CD4-positive, alpha-beta T cell (primary cell): Measurements from ENCODE around the gene FMNL1. TPM values are rescaled to one million over a fixed set of nuclear protein-coding genes. Genes with fewer than 3 reads are reported as not detected.

Experiments
- ATAC-seq: fragments of 200-7000 bp; cut with Tn5 transposase; one replicate; pipeline ENCODE4 v1.10.0; 2022; ENCODE audit warnings: mild to moderate bottlenecking; ENCODE audit not compliant: poor library complexity
- CTCF ChIA-PET: fragments of 350-600 bp; sonication (Branson Sonifier 250); formaldehyde crosslinking; loops from one replicate; lab custom pipeline; 2021; ENCODE audit warnings: antibody characterized with exemption, inconsistent platforms; lab: Charles Lee
- POLR2A ChIA-PET: fragments of 350-600 bp; sonication (Branson Sonifier 250); formaldehyde crosslinking; loops from one replicate; lab custom pipeline; 2021; ENCODE audit warnings: antibody characterized with exemption, inconsistent platforms; lab: Charles Lee
- DNase-seq, 14 experiments: peaks; one replicate each; pipeline ENCODE4 v3.0.0-alpha.2; 2013 to 2020; ENCODE audit warnings: mixed read lengths in 2 of 14
- H3K27ac ChIP-seq, 2 donors: one replicate each; pipeline versions ENCODE4 v1.5.1 to v1.7.0; 2013; ENCODE audit warnings: low read length in 2 of 2, low read depth in 1 of 2, mild to moderate bottlenecking in 1 of 2
- H3K27me3 ChIP-seq, 2 experiments: 1 replicate in 1 of 2; 2 replicates in 1 of 2; pipeline versions ENCODE4 v1.6.1 to v1.7.0; 2013; ENCODE audit warnings: low read length in 2 of 2, control low read depth in 1 of 2, mild to moderate bottlenecking in 1 of 2, moderate library complexity in 1 of 2; ENCODE audit not compliant: insufficient read depth in 2 of 2, control insufficient read depth in 1 of 2
- H3K36me3 ChIP-seq: one replicate; pipeline ENCODE4 v1.6.1; 2013; ENCODE audit warnings: low read length, control low read depth; ENCODE audit not compliant: insufficient read depth
- H3K4me1 ChIP-seq: one replicate; pipeline ENCODE4 v1.6.1; 2013; ENCODE audit warnings: low read length, control low read depth; ENCODE audit not compliant: insufficient read depth
- H3K4me3 ChIP-seq: one replicate; pipeline ENCODE4 v1.5.1; 2013; ENCODE audit warnings: mild to moderate bottlenecking, low read length, moderate library complexity
- H3K9me3 ChIP-seq, 2 experiments: 1 replicate in 1 of 2; 2 replicates in 1 of 2; pipeline versions ENCODE4 v1.6.1 to v1.7.0; 2013; ENCODE audit warnings: low read length in 2 of 2, mild to moderate bottlenecking in 2 of 2, control low read depth in 1 of 2, moderate library complexity in 1 of 2; ENCODE audit not compliant: control insufficient read depth in 1 of 2, insufficient read depth in 1 of 2
- H3K27ac Mint-ChIP-seq: one replicate; pipeline ENCODE4 v1.8.0; 2020; ENCODE audit warnings: mixed read lengths
- H3K27me3 Mint-ChIP-seq: one replicate; pipeline ENCODE4 v1.8.0; 2021; ENCODE audit warnings: mixed read lengths
- H3K36me3 Mint-ChIP-seq: one replicate; pipeline ENCODE4 v1.8.0; 2021; ENCODE audit warnings: low read depth, mixed read lengths
- H3K4me1 Mint-ChIP-seq: one replicate; pipeline ENCODE4 v1.8.0; 2021; ENCODE audit warnings: low read depth, mixed read lengths
- H3K4me3 Mint-ChIP-seq: one replicate; pipeline ENCODE4 v1.8.0; 2020; ENCODE audit warnings: mild to moderate bottlenecking, mixed read lengths
- H3K9me3 Mint-ChIP-seq: one replicate; pipeline ENCODE4 v1.8.0; 2020; ENCODE audit warnings: mixed read lengths
- CTCF ChIP-seq: fragments of 200-600 bp; IDR thresholded peaks from one replicate; pipeline ENCODE4 v1.8.0; 2022; ENCODE audit warnings: antibody characterized with exemption, mild to moderate bottlenecking
- intact Hi-C, 2 experiments: fragments of 100-400 bp; cut with DNase I in 1 of 2; cut with micrococcal nuclease in 1 of 2; formaldehyde crosslinking; loops; one replicate each; pipeline versions ENCODE4 v1.15.1 to v1.9.0; 2023 to 2025; cut with DNase I, micrococcal nuclease
- total RNA-seq, 174 experiments: library from RNA in 2 of 174; stranded (reverse) in 2 of 174; gene quantifications; one replicate each; pipeline ENCODE4 v1.2.3 and lab custom pipeline; 2021 to 2026

Gene FMNL1
- total RNA-seq, 2 experiments from 2014 or later = 378 to 387 TPM

DNA sequence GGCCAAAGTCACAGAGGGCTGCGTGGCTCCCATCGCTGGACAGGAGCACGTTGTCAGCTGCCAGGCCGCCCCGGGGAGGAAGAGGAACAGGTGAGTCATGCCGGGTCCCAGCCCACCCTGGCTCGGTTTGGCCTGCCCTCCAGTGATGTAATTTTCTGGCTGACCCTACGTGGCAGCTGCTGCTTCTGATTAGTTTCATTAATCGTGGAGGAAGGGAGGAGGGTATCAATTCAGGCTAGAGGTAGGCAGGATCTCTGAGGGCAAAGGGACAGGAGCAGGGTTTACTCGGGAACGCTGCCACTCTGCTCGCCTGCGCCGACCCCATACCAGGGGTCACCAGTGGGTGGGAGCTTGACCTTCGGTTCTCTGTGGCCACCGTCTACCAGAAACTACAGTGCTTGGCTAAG is 51.9 kb downstream of the FMNL1 start:
- no peak overlapping the region for H3K4me3 Mint-ChIP-seq
- CTCF ChIA-PET = no interaction called here
- ATAC-seq = no peak
- H3K9me3 Mint-ChIP-seq = no peaks in the 10 kb centered on the region
- Histone ChIP-seq H3K4me1 (peaks cover 12% of the 10 kb centered on the region), H3K27me3 (no peaks in the 10 kb centered on the region), H3K9me3 (no peaks in the 10 kb centered on the region), H3K36me3 (peaks cover 66% of the 10 kb centered on the region), H3K27ac (no peak overlapping the region), H3K4me3 (no peak overlapping the region)
- no peak for DNase-seq
- H3K27ac Mint-ChIP-seq = no peak overlapping the region
- TF ChIP-seq CTCF = no peak
- peaks cover 62% of the 10 kb centered on the region for H3K36me3 Mint-ChIP-seq
- intact Hi-C loops = no loop called here
- peaks cover 12% of the 10 kb centered on the region for H3K4me1 Mint-ChIP-seq
- H3K27me3 Mint-ChIP-seq = no peaks in the 10 kb centered on the region
- POLR2A ChIA-PET = interaction anchor here (1.5 kb wide), 1 partner anchor 43 kb away, joined by 4 read pairs; no protein-coding TSS in a partner anchor

DNA sequence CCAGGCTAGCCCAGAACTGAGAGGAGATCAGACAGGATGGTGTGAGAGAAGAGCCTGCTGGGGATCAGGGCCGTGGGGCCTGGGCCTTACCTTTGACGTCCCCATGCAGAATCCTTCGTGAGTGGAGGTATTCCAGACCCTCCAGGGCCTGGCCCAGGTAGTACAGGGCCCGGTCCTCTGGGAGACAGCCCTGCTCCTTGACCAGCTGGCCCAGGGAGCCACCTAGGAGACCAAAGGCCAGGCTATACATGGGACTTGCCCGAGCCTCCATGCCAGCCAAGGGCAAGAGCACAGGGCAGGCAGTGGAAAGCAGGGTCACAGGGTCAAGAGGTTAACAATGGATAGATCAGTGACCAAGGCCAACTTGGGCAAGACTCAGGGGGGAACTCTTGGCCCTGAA is 52.3 kb downstream of the FMNL1 start:
- Mint-ChIP-seq H3K27ac (no peak overlapping the region), H3K4me3 (no peak overlapping the region), H3K27me3 (no peaks in the 10 kb centered on the region), H3K4me1 (peaks cover 12% of the 10 kb centered on the region), H3K9me3 (no peaks in the 10 kb centered on the region), H3K36me3 (peaks cover 57% of the 10 kb centered on the region)
- H3K4me1 ChIP-seq = peaks cover 12% of the 10 kb centered on the region
- CTCF ChIA-PET = no interaction called here
- H3K9me3 ChIP-seq = no peaks in the 10 kb centered on the region
- intact Hi-C loops = no loop called here
- no peak overlapping the region for H3K27ac ChIP-seq
- no peak overlapping the region for H3K4me3 ChIP-seq
- H3K27me3 ChIP-seq = no peaks in the 10 kb centered on the region
- ATAC-seq (no peak), DNase-seq (no peak)
- no peak for TF ChIP-seq CTCF
- H3K36me3 ChIP-seq = peaks cover 61% of the 10 kb centered on the region
- POLR2A ChIA-PET = interaction anchor here (0.6 to 1.5 kb wide), 2 partner anchors 42 to 54 kb away, joined by 3 to 4 read pairs; no protein-coding TSS in a partner anchor

- H3K36me3 ChIP-seq = peaks cover 46% of the 10 kb centered on the region
- H3K27ac Mint-ChIP-seq = no peak overlapping the region
- POLR2A ChIA-PET = interaction anchor here (0.9 to 2.7 kb wide), 4 partner anchors 28 to 772 kb away, joined by 3 to 45 read pairs (median 11); partner anchors contain the start of gene MAP3K14
Observed at GRCh38 chr17:45276031-45276430, 54.3 kb downstream of the FMNL1 start.

More at GRCh38 chr17:45276031-45276430, 54.3 kb downstream of the FMNL1 start:
- Histone ChIP-seq H3K4me3 (no peak overlapping the region), H3K27me3 (no peaks in the 10 kb centered on the region), H3K27ac (no peak overlapping the region), H3K9me3 (no peaks in the 10 kb centered on the region), H3K4me1 (peaks cover 7% of the 10 kb centered on the region)
- intact Hi-C loops = loop anchor here in 1 of 2 experiments (2.0 kb wide), 2 partner anchors 41 to 57 kb away; partner anchors contain the start of gene MAP3K14
- ATAC-seq (no peak), DNase-seq (no peak)
- H3K9me3 Mint-ChIP-seq = no peaks in the 10 kb centered on the region
- H3K4me1 Mint-ChIP-seq = peaks cover 12% of the 10 kb centered on the region
- no peak for TF ChIP-seq CTCF
- H3K27me3 Mint-ChIP-seq = no peaks in the 10 kb centered on the region
- CTCF ChIA-PET = interaction anchor here (1.6 to 5.1 kb wide), 7 partner anchors 41 to 141 kb away, joined by 4 to 83 read pairs (median 11); partner anchors contain the start of genes ACBD4 and MAP3K14
- peaks cover 50% of the 10 kb centered on the region for H3K36me3 Mint-ChIP-seq
- H3K4me3 Mint-ChIP-seq = no peak overlapping the region
